Measurements from ENCODE around the gene ADD2.

GRCh38 chr2:70630761-70631160 lies 137.2 kb downstream of the ADD2 start:
- TF ChIP-seq CTCF (IDR thresholded peaks at IDR 0.05) = no peak
- TF ChIP-seq POLR2A (IDR thresholded peaks at IDR 0.05) = no peak
